H9 (cell line): ENCODE results near the gene GLRA1. TPM values are rescaled to one million over a fixed set of nuclear protein-coding genes. Genes with fewer than 3 reads are reported as not detected.
A peak's percentile ranks its signal among the peaks of the same experiment; 100 is the strongest.

Experiments
- DNase-seq: peaks from one replicate; pipeline ENCODE4 v3.0.0-alpha.2; 2017
- H2AFZ ChIP-seq: one replicate; pipeline ENCODE4 v1.6.1; 2013; ENCODE audit warnings: mild to moderate bottlenecking, low read length, control low read depth, moderate library complexity
- H2AK5ac ChIP-seq: 2 replicates; pipeline ENCODE4 v1.6.1; 2013; ENCODE audit warnings: low read length, control low read depth, mixed read lengths; ENCODE audit not compliant: insufficient read length
- H2BK120ac ChIP-seq: one replicate; pipeline ENCODE4 v1.6.1; 2013; ENCODE audit warnings: low read depth, mild to moderate bottlenecking, low read length, control low read depth, inconsistent platforms; ENCODE audit not compliant: poor library complexity, severe bottlenecking
- H2BK12ac ChIP-seq: 2 replicates; pipeline ENCODE4 v1.6.1; 2013; ENCODE audit warnings: low read length, control low read depth, mixed read lengths, low read depth; ENCODE audit not compliant: insufficient read length
- H2BK15ac ChIP-seq: 2 replicates; pipeline ENCODE4 v1.6.1; 2013; ENCODE audit warnings: low read depth, low read length, control low read depth
- H2BK20ac ChIP-seq: one replicate; pipeline ENCODE4 v1.6.1; 2013; ENCODE audit warnings: low read depth, mild to moderate bottlenecking, low read length, control low read depth, inconsistent platforms; ENCODE audit not compliant: poor library complexity, severe bottlenecking
- H2BK5ac ChIP-seq: 2 replicates; pipeline ENCODE4 v1.6.1; 2013; ENCODE audit warnings: low read length, control low read depth, mixed read lengths; ENCODE audit not compliant: insufficient read length
- H3K14ac ChIP-seq: 2 replicates; pipeline ENCODE4 v1.6.1; 2013; ENCODE audit warnings: low read length, control low read depth; ENCODE audit not compliant: insufficient read depth
- H3K18ac ChIP-seq: 2 replicates; pipeline ENCODE4 v1.6.1; 2013; ENCODE audit warnings: low read depth, mild to moderate bottlenecking, mixed read lengths, low read length, control low read depth; ENCODE audit not compliant: insufficient read length
- H3K23ac ChIP-seq: 2 replicates; pipeline ENCODE4 v1.6.1; 2013; ENCODE audit warnings: low read length, control low read depth, mixed read lengths, low read depth; ENCODE audit not compliant: insufficient read length
- H3K23me2 ChIP-seq: 2 replicates; pipeline ENCODE4 v1.6.1; 2013; ENCODE audit warnings: low read depth, mild to moderate bottlenecking, mixed read lengths, low read length, control low read depth; ENCODE audit not compliant: insufficient read length, poor library complexity, severe bottlenecking
- H3K27ac ChIP-seq: 2 replicates; pipeline ENCODE4 v1.5.1; 2013; ENCODE audit warnings: low read length, control low read depth, mixed read lengths, low read depth; ENCODE audit not compliant: insufficient read length
- H3K27me3 ChIP-seq: 2 replicates; pipeline ENCODE4 v1.6.1; 2013; ENCODE audit warnings: low read length, control low read depth, inconsistent platforms; ENCODE audit not compliant: insufficient read depth
- H3K4ac ChIP-seq: 2 replicates; pipeline ENCODE4 v1.6.1; 2013; ENCODE audit warnings: low read depth, mild to moderate bottlenecking, control low read depth, inconsistent platforms, low read length, moderate library complexity
- H3K4me1 ChIP-seq: 2 replicates; pipeline ENCODE4 v1.6.1; 2013; ENCODE audit warnings: low read length, control low read depth, inconsistent platforms; ENCODE audit not compliant: insufficient read depth
- H3K4me2 ChIP-seq: 2 replicates; pipeline ENCODE4 v1.6.1; 2013; ENCODE audit warnings: low read length, control low read depth, mixed read lengths; ENCODE audit not compliant: insufficient read length, insufficient read depth
- H3K56ac ChIP-seq: 2 replicates; pipeline ENCODE4 v1.6.1; 2013; ENCODE audit warnings: low read depth, mild to moderate bottlenecking, mixed read lengths, low read length, control low read depth; ENCODE audit not compliant: insufficient read length
- H3K79me1 ChIP-seq: 2 replicates; pipeline ENCODE4 v1.6.1; 2013; ENCODE audit warnings: low read depth, mild to moderate bottlenecking, moderate library complexity, low read length, control low read depth, inconsistent platforms; ENCODE audit not compliant: insufficient read depth, poor library complexity, severe bottlenecking
- H3K79me2 ChIP-seq: 2 replicates; pipeline ENCODE4 v1.6.1; 2013; ENCODE audit warnings: low read length, control low read depth, inconsistent platforms; ENCODE audit not compliant: insufficient read depth
- H3K9ac ChIP-seq: 2 replicates; pipeline ENCODE4 v1.6.1; 2013; ENCODE audit warnings: low read length, control low read depth, mixed read lengths; ENCODE audit not compliant: insufficient read length; ENCODE audit errors: extremely low read depth
- H3K9me3 ChIP-seq: one replicate; pipeline ENCODE4 v1.6.1; 2013; ENCODE audit warnings: low read depth, low read length, inconsistent platforms; ENCODE audit not compliant: control insufficient read depth
- H3T11ph ChIP-seq: one replicate; pipeline ENCODE4 v1.6.1; 2013; ENCODE audit warnings: mild to moderate bottlenecking, low read length, control low read depth, inconsistent platforms
- H4K20me1 ChIP-seq: one replicate; pipeline ENCODE4 v1.6.1; 2013; ENCODE audit not compliant: control insufficient read depth, insufficient read length, insufficient read depth
- H4K5ac ChIP-seq: 2 replicates; pipeline ENCODE4 v1.6.1; 2013; ENCODE audit warnings: low read depth, mild to moderate bottlenecking, mixed read lengths, low read length, control low read depth; ENCODE audit not compliant: insufficient read length
- H4K8ac ChIP-seq: replicated peaks from 2 replicates; pipeline ENCODE4 v1.6.1; 2013; ENCODE audit warnings: low read length, control low read depth, mixed read lengths, low read depth; ENCODE audit not compliant: insufficient read length
- H4K91ac ChIP-seq: 2 replicates; pipeline ENCODE4 v1.6.1; 2013; ENCODE audit warnings: low read depth, mild to moderate bottlenecking, moderate library complexity, mixed read lengths, low read length, control low read depth; ENCODE audit not compliant: insufficient read length
- H3K27ac Mint-ChIP-seq, 3 experiments: 2 replicates in 2 of 3; 3 replicates in 1 of 3; pipeline ENCODE4 v1.8.0; 2020 to 2021; ENCODE audit warnings: mixed read lengths in 3 of 3, mild to moderate bottlenecking in 1 of 3, moderate library complexity in 1 of 3
- H3K27me3 Mint-ChIP-seq: 2 replicates; pipeline ENCODE4 v1.8.0; 2021; ENCODE audit warnings: low read depth, mild to moderate bottlenecking, moderate library complexity, mixed read lengths
- H3K36me3 Mint-ChIP-seq, 3 experiments: 2 replicates in 2 of 3; 3 replicates in 1 of 3; pipeline ENCODE4 v1.8.0; 2020 to 2021; ENCODE audit warnings: low read depth in 3 of 3, mixed read lengths in 3 of 3; ENCODE audit not compliant: insufficient read depth in 1 of 3
- H3K4me1 Mint-ChIP-seq, 2 experiments: 2 replicates each; pipeline ENCODE4 v1.8.0; 2020; ENCODE audit warnings: mixed read lengths in 2 of 2
- H3K4me3 Mint-ChIP-seq, 2 experiments: 2 replicates in 1 of 2; 3 replicates in 1 of 2; pipeline ENCODE4 v1.8.0; 2020 to 2021; ENCODE audit warnings: mild to moderate bottlenecking in 2 of 2, mixed read lengths in 2 of 2, moderate library complexity in 1 of 2
- H3K9me3 Mint-ChIP-seq, 2 experiments: 2 replicates in 1 of 2; 3 replicates in 1 of 2; pipeline ENCODE4 v1.8.0; 2020; ENCODE audit warnings: mild to moderate bottlenecking in 2 of 2, mixed read lengths in 2 of 2, moderate library complexity in 1 of 2
- whole genome bisulfite sequencing: extraction: QIAGEN DNeasy Blood & Tissue Kit; methylation state at CpG from one replicate; pipeline ENCODE4 v1.1.7; 2013; ENCODE audit warnings: missing lambda C conversion rate, low lambda C conversion rate, mixed read lengths; ENCODE audit not compliant: insufficient read length; ENCODE audit errors: extremely low coverage; 5-methylcytosine and 5-hydroxymethylcytosine counted together
- total RNA-seq: library from RNA; stranded (reverse); gene quantifications from 2 replicates; pipeline ENCODE4 v1.2.1, GENCODE V29; 2021
- TF ChIP-seq, protein P1 (sequence below): fragments of 200-600 bp; sonication (generic); conservative IDR thresholded peaks from 3 replicates; pipeline ENCODE4 v1.8.0; 2021; ENCODE audit warnings: antibody characterized with exemption, mild to moderate bottlenecking

The GLRA1 gene
- total RNA-seq, 1 experiment from 2014 or later = not detected

DNA sequence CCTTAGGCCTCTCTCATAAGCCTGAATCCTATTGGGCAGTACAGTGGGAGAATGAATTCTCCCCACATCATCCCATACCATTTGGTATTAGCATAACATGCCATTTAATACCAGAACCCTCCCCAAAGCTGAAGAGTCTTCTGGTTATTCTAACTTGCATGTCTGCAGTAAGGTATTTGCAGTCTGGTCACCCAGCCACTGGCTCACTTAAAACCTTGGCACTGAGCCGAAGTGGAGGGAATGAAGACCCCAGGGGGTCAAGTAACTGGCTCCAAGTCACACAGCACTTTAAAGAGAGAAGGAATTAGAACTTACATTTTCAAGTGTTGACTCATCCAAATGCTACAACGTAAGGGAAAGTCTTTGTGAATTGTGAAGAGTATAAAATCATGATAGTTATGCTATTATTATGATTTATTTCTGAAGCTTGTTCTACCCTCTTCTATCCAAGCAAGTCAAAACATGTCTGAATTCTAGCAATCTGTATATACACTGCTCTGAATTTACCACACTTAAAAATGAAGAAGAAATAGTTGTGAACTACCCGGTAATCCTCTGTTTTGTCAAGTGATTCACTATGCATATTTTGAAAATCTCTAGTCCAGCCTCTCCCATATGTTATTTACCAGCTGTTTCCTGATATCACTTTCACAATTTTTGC, 28.5 kb downstream of the GLRA1 start:
- Mint-ChIP-seq H3K9me3 (no peaks in the 10 kb centered on the region; a peak in 1 of 5 replicates), H3K36me3 (no peaks in the 10 kb centered on the region), H3K4me1 (peaks cover 11 to 14% of the 10 kb centered on the region in 2 experiments), H3K4me3 (no peak overlapping the region), H3K27me3 (peaks cover 57% of the 10 kb centered on the region), H3K27ac (no peak overlapping the region)
- H2BK120ac ChIP-seq = no peak overlapping the region
- TF ChIP-seq, protein P1, sequence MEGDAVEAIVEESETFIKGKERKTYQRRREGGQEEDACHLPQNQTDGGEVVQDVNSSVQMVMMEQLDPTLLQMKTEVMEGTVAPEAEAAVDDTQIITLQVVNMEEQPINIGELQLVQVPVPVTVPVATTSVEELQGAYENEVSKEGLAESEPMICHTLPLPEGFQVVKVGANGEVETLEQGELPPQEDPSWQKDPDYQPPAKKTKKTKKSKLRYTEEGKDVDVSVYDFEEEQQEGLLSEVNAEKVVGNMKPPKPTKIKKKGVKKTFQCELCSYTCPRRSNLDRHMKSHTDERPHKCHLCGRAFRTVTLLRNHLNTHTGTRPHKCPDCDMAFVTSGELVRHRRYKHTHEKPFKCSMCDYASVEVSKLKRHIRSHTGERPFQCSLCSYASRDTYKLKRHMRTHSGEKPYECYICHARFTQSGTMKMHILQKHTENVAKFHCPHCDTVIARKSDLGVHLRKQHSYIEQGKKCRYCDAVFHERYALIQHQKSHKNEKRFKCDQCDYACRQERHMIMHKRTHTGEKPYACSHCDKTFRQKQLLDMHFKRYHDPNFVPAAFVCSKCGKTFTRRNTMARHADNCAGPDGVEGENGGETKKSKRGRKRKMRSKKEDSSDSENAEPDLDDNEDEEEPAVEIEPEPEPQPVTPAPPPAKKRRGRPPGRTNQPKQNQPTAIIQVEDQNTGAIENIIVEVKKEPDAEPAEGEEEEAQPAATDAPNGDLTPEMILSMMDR = no peak
- H3K14ac ChIP-seq = no peak overlapping the region
- H3K56ac ChIP-seq = no peak overlapping the region
- no peak overlapping the region for H2AFZ ChIP-seq
- H2BK20ac ChIP-seq = no peak overlapping the region
- no peak overlapping the region for H3K27ac ChIP-seq
- H3K4me1 ChIP-seq = no peaks in the 10 kb centered on the region
- H3K18ac ChIP-seq = no peak overlapping the region
- H3K4ac ChIP-seq = no peak overlapping the region
- no peak overlapping the region for H3K23ac ChIP-seq
- no CpG with 5 or more reads among the region's 3 CpGs for WGBS
- no peaks in the 10 kb centered on the region for H3K9me3 ChIP-seq
- H3K4me2 ChIP-seq = no peak overlapping the region
- H3K27me3 ChIP-seq = peaks cover 24% of the 10 kb centered on the region
- peak; percentile 52 for DNase-seq
- H4K20me1 ChIP-seq = no peaks in the 10 kb centered on the region
- no peak overlapping the region for H2BK5ac ChIP-seq
- no peak overlapping the region for H2BK15ac ChIP-seq
- H2AK5ac ChIP-seq = no peak overlapping the region
- no peak overlapping the region for H2BK12ac ChIP-seq
- H3K79me2 ChIP-seq = no peaks in the 10 kb centered on the region
- no peaks in the 10 kb centered on the region for H3K23me2 ChIP-seq
- H4K5ac ChIP-seq = no peak overlapping the region
- no peak overlapping the region for H3T11ph ChIP-seq
- no peaks in the 10 kb centered on the region for H3K79me1 ChIP-seq
- H3K9ac ChIP-seq = no peak overlapping the region
- H4K8ac ChIP-seq = no peak overlapping the region
- no peak overlapping the region for H4K91ac ChIP-seq
